GM12864 (cell line): Measurements from ENCODE around the gene TFB1M.

Experiments
- DNase-seq: peaks from one replicate; pipeline ENCODE4 v3.0.0-alpha.2; 2011; ENCODE audit warnings: low read depth
- H3K4me3 ChIP-seq: 2 replicates; pipeline ENCODE4 v1.5.1; 2011; ENCODE audit warnings: mild to moderate bottlenecking, low read depth, low read length, control low read depth
- TF ChIP-seq, protein P1 (sequence below): IDR thresholded peaks from 2 replicates; pipeline ENCODE4 v1.5.1; 2011; ENCODE audit warnings: low read depth, mild to moderate bottlenecking, moderate library complexity, low read length, control low read depth, inconsistent platforms; ENCODE audit errors: missing control alignments

Gene TFB1M

GRCh38 chr6:155311086-155311485, 3.2 kb downstream of the TFB1M start:
- H3K4me3 ChIP-seq = no peak overlapping the region
- DNase-seq = no peak
- TF ChIP-seq, protein P1, sequence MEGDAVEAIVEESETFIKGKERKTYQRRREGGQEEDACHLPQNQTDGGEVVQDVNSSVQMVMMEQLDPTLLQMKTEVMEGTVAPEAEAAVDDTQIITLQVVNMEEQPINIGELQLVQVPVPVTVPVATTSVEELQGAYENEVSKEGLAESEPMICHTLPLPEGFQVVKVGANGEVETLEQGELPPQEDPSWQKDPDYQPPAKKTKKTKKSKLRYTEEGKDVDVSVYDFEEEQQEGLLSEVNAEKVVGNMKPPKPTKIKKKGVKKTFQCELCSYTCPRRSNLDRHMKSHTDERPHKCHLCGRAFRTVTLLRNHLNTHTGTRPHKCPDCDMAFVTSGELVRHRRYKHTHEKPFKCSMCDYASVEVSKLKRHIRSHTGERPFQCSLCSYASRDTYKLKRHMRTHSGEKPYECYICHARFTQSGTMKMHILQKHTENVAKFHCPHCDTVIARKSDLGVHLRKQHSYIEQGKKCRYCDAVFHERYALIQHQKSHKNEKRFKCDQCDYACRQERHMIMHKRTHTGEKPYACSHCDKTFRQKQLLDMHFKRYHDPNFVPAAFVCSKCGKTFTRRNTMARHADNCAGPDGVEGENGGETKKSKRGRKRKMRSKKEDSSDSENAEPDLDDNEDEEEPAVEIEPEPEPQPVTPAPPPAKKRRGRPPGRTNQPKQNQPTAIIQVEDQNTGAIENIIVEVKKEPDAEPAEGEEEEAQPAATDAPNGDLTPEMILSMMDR = no peak

GRCh38 chr6:155310596-155310995, 3.7 kb downstream of the TFB1M start:
- DNase-seq = no peak
- TF ChIP-seq, protein P1 = no peak
- no peak overlapping the region for H3K4me3 ChIP-seq

DNA sequence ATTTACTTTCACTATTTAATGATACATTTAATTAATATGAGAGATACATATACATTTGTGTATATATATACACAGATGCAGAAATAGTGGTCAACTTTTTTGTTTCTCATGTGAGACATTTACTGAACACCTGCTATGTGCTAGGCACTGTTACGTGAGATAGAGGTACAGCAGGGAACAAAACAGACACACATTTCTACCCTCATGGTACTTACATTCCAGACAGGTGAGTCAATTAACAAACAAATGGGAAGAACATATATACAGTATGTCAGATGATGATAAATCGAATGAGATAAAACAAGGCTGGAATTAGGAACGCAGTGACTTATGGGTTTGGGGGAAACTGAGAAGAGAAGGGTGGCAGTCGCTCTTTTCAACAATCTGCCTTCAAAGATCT, 5.1 kb downstream of the TFB1M start:
- DNase-seq = no peak
- TF ChIP-seq, protein P1 = no peak
- no peak overlapping the region for H3K4me3 ChIP-seq

GRCh38 chr6:155306958-155307357, 7.3 kb downstream of the TFB1M start:
- TF ChIP-seq, protein P1 = no peak
- no peak overlapping the region for H3K4me3 ChIP-seq
- DNase-seq = no peak

DNA sequence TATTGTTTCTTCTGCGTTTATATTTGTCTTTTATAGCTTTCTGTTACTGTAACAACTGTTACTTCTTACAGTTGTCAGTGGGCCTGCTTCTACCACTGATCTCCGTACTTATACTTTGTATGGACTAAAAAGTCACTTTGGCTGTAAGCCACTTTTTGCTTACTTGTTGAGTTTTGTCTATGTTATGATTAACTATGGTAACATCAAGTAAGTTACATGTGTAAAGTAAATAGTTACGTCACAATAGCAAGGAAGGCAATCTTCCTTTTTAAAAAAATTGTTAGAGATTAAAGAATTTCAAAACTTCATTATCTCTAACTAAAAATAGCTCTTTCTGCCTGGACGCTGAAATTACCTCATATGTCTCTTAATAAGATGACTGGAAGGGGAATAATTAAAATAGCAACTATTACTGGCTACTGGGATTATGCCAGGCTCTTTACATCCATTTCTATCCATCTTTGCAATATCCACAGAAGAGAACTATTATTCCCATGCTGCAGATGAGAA, 10.9 kb downstream of the TFB1M start:
- DNase-seq = no peak
- TF ChIP-seq, protein P1 = no peak
- H3K4me3 ChIP-seq = no peak overlapping the region

GRCh38 chr6:155301867-155302266, 12.4 kb downstream of the TFB1M start:
- no peak for DNase-seq
- no peak overlapping the region for H3K4me3 ChIP-seq
- TF ChIP-seq, protein P1 = no peak

DNA sequence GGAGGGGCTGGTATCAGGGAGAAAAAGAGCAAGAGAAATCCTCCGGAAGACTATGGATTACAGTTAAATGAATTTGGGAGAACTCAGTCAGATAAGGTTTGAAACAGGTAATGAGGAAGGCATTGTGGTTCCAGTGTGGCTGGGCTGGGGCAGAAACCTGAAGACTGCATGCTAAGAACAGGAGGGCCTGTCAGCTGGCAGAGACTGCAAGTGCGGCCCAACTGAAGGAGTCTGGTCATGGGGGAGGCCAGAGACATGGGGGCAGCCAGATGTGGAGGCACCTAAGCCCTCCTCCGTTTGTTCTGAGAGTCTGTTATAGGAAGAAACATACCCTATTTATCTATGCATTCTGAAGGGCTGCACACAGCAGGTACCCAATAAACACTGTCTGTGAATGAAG, 16.6 kb downstream of the TFB1M start:
- H3K4me3 ChIP-seq = no peak overlapping the region
- no peak for DNase-seq
- TF ChIP-seq, protein P1 = no peak
